A673 (cell line): ENCODE data around the gene NR1D1.

ENCODE experiments used
- EZH2 ChIP-seq: fragments of 200-600 bp; sonication (generic); IDR thresholded peaks from 2 replicates; pipeline ENCODE4 v1.6.1; 2017; ENCODE audit warnings: borderline replicate concordance, low read depth, mild to moderate bottlenecking, mixed read lengths, antibody characterized with exemption, low read length; ENCODE audit not compliant: poor library complexity, severe bottlenecking
- TF ChIP-seq, protein P1 (sequence below): fragments of 300-800, 200-600 bp; sonication (generic); conservative IDR thresholded peaks from 2 replicates; pipeline ENCODE4 v1.5.1; 2017; ENCODE audit warnings: low read depth, mild to moderate bottlenecking, antibody characterized with exemption, low read length, moderate library complexity, mixed read lengths

DNA sequence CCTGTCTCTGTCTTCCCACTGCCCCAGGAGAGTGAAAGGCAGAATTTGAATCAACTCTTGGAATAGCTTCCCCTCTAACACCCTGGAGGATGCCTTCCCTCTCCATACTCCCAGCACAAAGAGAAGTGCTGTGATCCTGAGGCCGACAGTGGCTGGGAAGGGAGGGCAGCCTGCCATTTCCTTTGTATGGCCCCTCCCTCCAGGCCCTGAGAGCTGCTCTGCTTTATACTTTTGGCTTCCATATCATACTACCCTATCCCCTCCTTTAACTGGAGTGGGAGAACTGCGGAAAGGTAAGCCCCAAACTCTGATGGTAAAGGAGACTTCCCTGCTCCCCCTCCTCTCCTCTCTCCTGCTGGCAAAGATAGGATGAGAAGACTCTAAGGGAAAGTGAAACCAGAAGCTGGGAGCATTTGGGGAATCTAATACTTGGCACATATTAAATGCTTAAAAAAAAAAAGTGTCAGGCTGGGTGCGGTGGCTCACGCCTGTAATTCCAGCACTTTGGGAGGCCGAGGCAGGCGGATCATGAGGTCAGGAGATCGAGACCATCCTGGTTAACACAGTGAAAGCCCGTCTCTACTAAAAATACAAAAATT lies 42.1 kb downstream of the NR1D1 start:
- TF ChIP-seq, protein P1, sequence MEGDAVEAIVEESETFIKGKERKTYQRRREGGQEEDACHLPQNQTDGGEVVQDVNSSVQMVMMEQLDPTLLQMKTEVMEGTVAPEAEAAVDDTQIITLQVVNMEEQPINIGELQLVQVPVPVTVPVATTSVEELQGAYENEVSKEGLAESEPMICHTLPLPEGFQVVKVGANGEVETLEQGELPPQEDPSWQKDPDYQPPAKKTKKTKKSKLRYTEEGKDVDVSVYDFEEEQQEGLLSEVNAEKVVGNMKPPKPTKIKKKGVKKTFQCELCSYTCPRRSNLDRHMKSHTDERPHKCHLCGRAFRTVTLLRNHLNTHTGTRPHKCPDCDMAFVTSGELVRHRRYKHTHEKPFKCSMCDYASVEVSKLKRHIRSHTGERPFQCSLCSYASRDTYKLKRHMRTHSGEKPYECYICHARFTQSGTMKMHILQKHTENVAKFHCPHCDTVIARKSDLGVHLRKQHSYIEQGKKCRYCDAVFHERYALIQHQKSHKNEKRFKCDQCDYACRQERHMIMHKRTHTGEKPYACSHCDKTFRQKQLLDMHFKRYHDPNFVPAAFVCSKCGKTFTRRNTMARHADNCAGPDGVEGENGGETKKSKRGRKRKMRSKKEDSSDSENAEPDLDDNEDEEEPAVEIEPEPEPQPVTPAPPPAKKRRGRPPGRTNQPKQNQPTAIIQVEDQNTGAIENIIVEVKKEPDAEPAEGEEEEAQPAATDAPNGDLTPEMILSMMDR = no peak
- no peak for TF ChIP-seq EZH2
